Chondrocyte (in vitro differentiated cells): Measurements from ENCODE around the gene AIRE. TPM values are rescaled to one million over a fixed set of nuclear protein-coding genes. Genes with fewer than 3 reads are reported as not detected.

Source experiments
- DNase-seq: peaks from one replicate; pipeline ENCODE4 v3.0.0; 2021; ENCODE audit warnings: mixed read lengths, low spot score
- H3K27ac Mint-ChIP-seq: one replicate; pipeline ENCODE4 v1.8.0; 2021; ENCODE audit warnings: mild to moderate bottlenecking, moderate library complexity, mixed read lengths; ENCODE audit not compliant: unreplicated experiment
- H3K27me3 Mint-ChIP-seq: 2 replicates; pipeline ENCODE4 v1.8.0; 2021; ENCODE audit warnings: low read depth, mixed read lengths
- H3K36me3 Mint-ChIP-seq: 2 replicates; pipeline ENCODE4 v1.8.0; 2021; ENCODE audit warnings: low read depth, mixed read lengths
- H3K4me1 Mint-ChIP-seq: 2 replicates; pipeline ENCODE4 v1.8.0; 2021; ENCODE audit warnings: low read depth, mild to moderate bottlenecking, mixed read lengths
- H3K4me3 Mint-ChIP-seq: one replicate; pipeline ENCODE4 v1.8.0; 2021; ENCODE audit warnings: mild to moderate bottlenecking, moderate library complexity, mixed read lengths; ENCODE audit not compliant: unreplicated experiment
- H3K9me3 Mint-ChIP-seq: 2 replicates; pipeline ENCODE4 v1.8.0; 2021; ENCODE audit warnings: low read depth, mixed read lengths
- CTCF ChIP-seq: fragments of 200-600 bp; sonication (generic); IDR thresholded peaks from 2 replicates; pipeline ENCODE4 v1.5.0; 2021; ENCODE audit warnings: antibody characterized with exemption, mild to moderate bottlenecking, moderate library complexity
- total RNA-seq: library from RNA; stranded (reverse); gene quantifications from 3 replicates; pipeline ENCODE4 v1.2.1, GENCODE V29; 2021

The AIRE gene
- total RNA-seq, 1 donor from 2014 or later = not detected

- no peak for DNase-seq
- H3K9me3 Mint-ChIP-seq = peaks cover 9% of the 10 kb centered on the region
Measured at GRCh38 chr21:44260066-44260465, 25.6 kb upstream of the AIRE start.

GRCh38 chr21:44260791-44261631 is 24.7 kb upstream of the AIRE start:
- no peak for TF ChIP-seq CTCF
- peak; percentile 83 for DNase-seq
- Mint-ChIP-seq H3K27ac (no peak overlapping the region), H3K9me3 (peaks cover 9% of the 10 kb centered on the region), H3K4me3 (no peak overlapping the region), H3K27me3 (peaks cover 10% of the 10 kb centered on the region), H3K36me3 (peaks cover 2% of the 10 kb centered on the region), H3K4me1 (peaks cover 3% of the 10 kb centered on the region)

More at GRCh38 chr21:44260066-44260465, 25.6 kb upstream of the AIRE start:
- TF ChIP-seq CTCF = no peak
- peaks cover 2% of the 10 kb centered on the region for H3K36me3 Mint-ChIP-seq
- no peak overlapping the region for H3K4me3 Mint-ChIP-seq
- peaks cover 3% of the 10 kb centered on the region for H3K4me1 Mint-ChIP-seq
- H3K27me3 Mint-ChIP-seq = peaks cover 10% of the 10 kb centered on the region
- H3K27ac Mint-ChIP-seq = no peak overlapping the region

GRCh38 chr21:44261675-44262295 is 23.9 kb upstream of the AIRE start, which contains the start of gene DNMT3L:
TSS of gene DNMT3L (minus strand) at chr21:44261897. CDS start at chr21:44261259, 638 bp downstream.
- Mint-ChIP-seq H3K27ac (no peak within 1 kb of the TSS), H3K27me3 (peaks cover 10% of the 10 kb centered on the region), H3K9me3 (peaks cover 9% of the 10 kb centered on the region), H3K4me3 (no peak within 1 kb of the TSS), H3K36me3 (peaks cover 2% of the 10 kb centered on the region), H3K4me1 (peaks cover 3% of the 10 kb centered on the region)
- peak; percentile 55 for DNase-seq
- no peak for TF ChIP-seq CTCF

GRCh38 chr21:44262338-44263056 is 23.2 kb upstream of the AIRE start:
- Mint-ChIP-seq H3K36me3 (peaks cover 2% of the 10 kb centered on the region), H3K9me3 (peaks cover 9% of the 10 kb centered on the region), H3K27me3 (peaks cover 10% of the 10 kb centered on the region), H3K27ac (no peak overlapping the region), H3K4me1 (peaks cover 3% of the 10 kb centered on the region), H3K4me3 (no peak overlapping the region)
- peak; percentile 64 for DNase-seq
- TF ChIP-seq CTCF = no peak

- TF ChIP-seq CTCF = no peak
- Mint-ChIP-seq H3K27ac (no peak overlapping the region), H3K4me1 (peaks cover 3% of the 10 kb centered on the region), H3K9me3 (peaks cover 9% of the 10 kb centered on the region), H3K36me3 (peaks cover 2% of the 10 kb centered on the region), H3K4me3 (no peak overlapping the region), H3K27me3 (peaks cover 10% of the 10 kb centered on the region)
- DNase-seq = peak; percentile 82
Measured at GRCh38 chr21:44263221-44263760, 22.4 kb upstream of the AIRE start.
